ENCODE measurements around the gene TSEN15. TPM values are rescaled to one million over a fixed set of nuclear protein-coding genes. Genes with fewer than 3 reads are reported as not detected.

TSEN15 gene
- total RNA-seq (100 to 1,000 TPM in 1 of 5 donors, 10 to 100 TPM in 4; 11.6 to 137 (median 35.7) TPM), polyA plus RNA-seq (10 to 100 TPM; 17.7 to 22.7 (median 17.9) TPM)
- long read RNA-seq, donor 1, partial matches to known transcripts = 0 of 3 reads
- long read RNA-seq, donor 1, other reads (novel, unspliced or antisense) = 0 of 3 reads
- long read RNA-seq, donor 2, partial matches to known transcripts = 0 of 7 reads
- long read RNA-seq, donor 2, other reads (novel, unspliced or antisense) = 0 of 7 reads
- long read RNA-seq, donor 3, partial matches to known transcripts = 0 of 5 reads
- long read RNA-seq, donor 3, other reads (novel, unspliced or antisense) = 0 of 5 reads
- long read RNA-seq, donor 4 = 0 reads
- long read RNA-seq, donor 5, transcript TSEN15-216 (5 exons, 1,986 nt) = minor isoform, 5 of 18 reads
- long read RNA-seq, donor 5, transcript TSEN15-203 (4 exons, 1,844 nt) = minor isoform, 5 of 18 reads
- long read RNA-seq, donor 5, transcript TSEN15-208 (4 exons, 2,219 nt) = major isoform, 6 of 18 reads
- long read RNA-seq, donor 5, partial matches to known transcripts = 0 of 18 reads
- long read RNA-seq, donor 5, other reads (novel, unspliced or antisense) = 0 of 18 reads
- long read RNA-seq, donor 6 = 0 reads
- long read RNA-seq, donor 7, transcript TSEN15-216 (5 exons, 1,986 nt) = major isoform, 11 of 22 reads
- long read RNA-seq, donor 7, partial matches to known transcripts = 0 of 22 reads
- long read RNA-seq, donor 7, other reads (novel, unspliced or antisense) = 0 of 22 reads
- long read RNA-seq, donor 8, transcript TSEN15-216 (5 exons, 1,986 nt) = major isoform, 7 of 15 reads
- long read RNA-seq, donor 8, transcript TSEN15-208 (4 exons, 2,219 nt) = minor isoform, 6 of 15 reads
- long read RNA-seq, donor 8, partial matches to known transcripts = 0 of 15 reads
- long read RNA-seq, donor 8, other reads (novel, unspliced or antisense) = 0 of 15 reads
- long read RNA-seq, donor 9, transcript TSEN15-208 (4 exons, 2,219 nt) = major isoform, 6 of 11 reads
- long read RNA-seq, donor 9, partial matches to known transcripts = 0 of 11 reads
- long read RNA-seq, donor 9, other reads (novel, unspliced or antisense) = 0 of 11 reads
- long read RNA-seq, donor 10, partial matches to known transcripts = 5 of 8 reads
- long read RNA-seq, donor 10, other reads (novel, unspliced or antisense) = 0 of 8 reads

- TF ChIP-seq EP300 (IDR thresholded peaks at IDR 0.05) = no peak
- TF ChIP-seq POLR2AphosphoS5 (IDR thresholded peaks at IDR 0.05) = peak; percentile 67 to 85 (median 80)
- 0 to 1% (median 0%) methylated on average over 31 to 54 of the region's 54 CpGs for WGBS, 5 donors
These were observed at the start of gene TSEN15 for GRCh38 chr1:184051485-184052193. TSEN15 (plus strand) TSS chr1:184051730; CDS start chr1:184051756, 26 bp downstream.

GRCh38 chr1:184002071-184002470, 49.5 kb upstream of the TSEN15 start:
- no peak for TF ChIP-seq POLR2AphosphoS5 (IDR thresholded peaks at IDR 0.05)
- no peak for TF ChIP-seq POLR2A (IDR thresholded peaks at IDR 0.05)
- no peak for TF ChIP-seq EP300 (IDR thresholded peaks at IDR 0.05)
- TF ChIP-seq CTCF (IDR thresholded peaks at IDR 0.05) = no peak
- no peaks in the 10 kb centered on the region for H3K27me3 ChIP-seq
- H3K4me1 ChIP-seq = peaks cover 0 to 10% (median 4%) of the 10 kb centered on the region in 4 donors
- WGBS, 5 donors = 13 to 43% (median 19%) methylated on average over 2 of the region's 2 CpGs
- no peaks in the 10 kb centered on the region for H3K9me3 ChIP-seq
- peak overlapping the region in 1 of 5 donors; percentile 36 for H3K27ac ChIP-seq
- H3K4me3 ChIP-seq = no peak overlapping the region
- no peaks in the 10 kb centered on the region for H3K36me3 ChIP-seq
- intact Hi-C loops (cut with DNase I; ENCODE audit: low total_unique reads) = no loop called here
- DNase-seq = peak in 1 of 2 donors; percentile 50

More at GRCh38 chr1:184051485-184052193, at the start of gene TSEN15:
- peak; percentile 86 to 93 for DNase-seq
- intact Hi-C loops (cut with DNase I; ENCODE audit: low total_unique reads) = no loop called here
- Histone ChIP-seq H3K27ac (peak within 1 kb of the TSS; percentile 87 to 92 (median 91)), H3K27me3 (no peaks in the 10 kb centered on the region), H3K4me1 (peaks cover 15 to 37% (median 27%) of the 10 kb centered on the region in 4 donors), H3K9me3 (no peaks in the 10 kb centered on the region), H3K36me3 (peaks cover 3 to 15% (median 11%) of the 10 kb centered on the region in 4 donors), H3K4me3 (peak within 1 kb of the TSS; percentile 90 to 98 (median 94))

- intact Hi-C loops (cut with DNase I; ENCODE audit: low total_unique reads) = no loop called here
- TF ChIP-seq EP300 (IDR thresholded peaks at IDR 0.05) (no peak), POLR2A (IDR thresholded peaks at IDR 0.05) (no peak), CTCF (IDR thresholded peaks at IDR 0.05) (no peak), POLR2AphosphoS5 (IDR thresholded peaks at IDR 0.05) (no peak)
- Histone ChIP-seq H3K9me3 (no peaks in the 10 kb centered on the region), H3K27ac (no peak overlapping the region), H3K36me3 (no peaks in the 10 kb centered on the region), H3K4me1 (peaks cover 0 to 10% (median 4%) of the 10 kb centered on the region in 4 donors), H3K4me3 (no peak overlapping the region), H3K27me3 (no peaks in the 10 kb centered on the region)
- WGBS, 5 donors = 92 to 97% (median 93%) methylated on average over 4 of the region's 4 CpGs
- DNase-seq = no peak
These were observed 46.6 kb upstream of the TSEN15 start for GRCh38 chr1:184004935-184005334.

GRCh38 chr1:184005506-184005905, 46.0 kb upstream of the TSEN15 start:
- 88 to 94% (median 93%) methylated on average over 4 of the region's 4 CpGs for WGBS, 5 donors
- Histone ChIP-seq H3K4me3 (no peak overlapping the region), H3K36me3 (no peaks in the 10 kb centered on the region), H3K9me3 (no peaks in the 10 kb centered on the region), H3K4me1 (peaks cover 0 to 10% (median 4%) of the 10 kb centered on the region in 4 donors), H3K27ac (no peak overlapping the region), H3K27me3 (no peaks in the 10 kb centered on the region)
- TF ChIP-seq CTCF (IDR thresholded peaks at IDR 0.05) = no peak
- TF ChIP-seq POLR2AphosphoS5 (IDR thresholded peaks at IDR 0.05) = no peak
- no peak for TF ChIP-seq EP300 (IDR thresholded peaks at IDR 0.05)
- no peak for TF ChIP-seq POLR2A (IDR thresholded peaks at IDR 0.05)
- intact Hi-C loops (cut with DNase I; ENCODE audit: low total_unique reads) = no loop called here
- no peak for DNase-seq
